ENCODE results near the gene CDKAL1. TPM values are rescaled to one million over a fixed set of nuclear protein-coding genes. Genes with fewer than 3 reads are reported as not detected.

The CDKAL1 gene
- total RNA-seq, 1 donor from 2014 or later: 9.1 TPM

DNA sequence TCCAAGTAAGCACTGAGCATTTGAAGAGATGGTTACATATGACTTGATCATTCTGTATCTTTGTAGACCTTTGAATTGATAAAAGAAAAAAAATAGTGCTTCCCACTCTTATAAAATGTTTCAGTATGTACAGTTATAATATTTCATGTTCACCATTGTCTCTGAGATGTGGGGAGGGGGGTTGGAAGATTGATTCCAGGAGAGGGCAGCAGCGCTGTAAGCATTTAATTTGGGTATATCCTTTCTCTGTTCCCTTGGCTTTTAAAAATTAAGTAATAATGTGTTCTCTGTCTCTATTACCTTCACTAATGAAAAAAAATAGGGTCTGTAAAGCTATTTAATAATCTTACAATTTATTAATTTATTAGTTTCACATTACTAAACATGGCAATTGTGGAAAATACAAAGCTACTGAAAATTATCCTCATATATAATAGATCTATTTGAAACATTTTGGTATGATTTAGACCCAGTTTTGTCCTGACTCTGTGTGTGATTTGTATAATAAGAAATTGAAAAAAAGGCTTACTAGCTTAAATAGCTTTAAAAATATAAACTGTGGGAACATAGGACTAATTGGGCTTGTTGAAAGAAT is 341.2 kb downstream of the CDKAL1 start:
- no peaks in the 10 kb centered on the region for H3K36me3 ChIP-seq
- no peaks in the 10 kb centered on the region for H3K4me1 ChIP-seq
- no peaks in the 10 kb centered on the region for H3K9me3 ChIP-seq (replicated peaks)
- no peaks in the 10 kb centered on the region for H3K27me3 ChIP-seq (ENCODE audit: low read depth)
- intact Hi-C loops (cut with micrococcal nuclease): no loop called here
- DNase-seq: no peak
- TF ChIP-seq, protein P1, sequence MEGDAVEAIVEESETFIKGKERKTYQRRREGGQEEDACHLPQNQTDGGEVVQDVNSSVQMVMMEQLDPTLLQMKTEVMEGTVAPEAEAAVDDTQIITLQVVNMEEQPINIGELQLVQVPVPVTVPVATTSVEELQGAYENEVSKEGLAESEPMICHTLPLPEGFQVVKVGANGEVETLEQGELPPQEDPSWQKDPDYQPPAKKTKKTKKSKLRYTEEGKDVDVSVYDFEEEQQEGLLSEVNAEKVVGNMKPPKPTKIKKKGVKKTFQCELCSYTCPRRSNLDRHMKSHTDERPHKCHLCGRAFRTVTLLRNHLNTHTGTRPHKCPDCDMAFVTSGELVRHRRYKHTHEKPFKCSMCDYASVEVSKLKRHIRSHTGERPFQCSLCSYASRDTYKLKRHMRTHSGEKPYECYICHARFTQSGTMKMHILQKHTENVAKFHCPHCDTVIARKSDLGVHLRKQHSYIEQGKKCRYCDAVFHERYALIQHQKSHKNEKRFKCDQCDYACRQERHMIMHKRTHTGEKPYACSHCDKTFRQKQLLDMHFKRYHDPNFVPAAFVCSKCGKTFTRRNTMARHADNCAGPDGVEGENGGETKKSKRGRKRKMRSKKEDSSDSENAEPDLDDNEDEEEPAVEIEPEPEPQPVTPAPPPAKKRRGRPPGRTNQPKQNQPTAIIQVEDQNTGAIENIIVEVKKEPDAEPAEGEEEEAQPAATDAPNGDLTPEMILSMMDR (IDR thresholded peaks at IDR 0.05; ENCODE audit: borderline replicate concordance): peak; percentile 40
- no peak overlapping the region for H3K27ac ChIP-seq (replicated peaks)
- no peak overlapping the region for H3K4me3 ChIP-seq

DNA sequence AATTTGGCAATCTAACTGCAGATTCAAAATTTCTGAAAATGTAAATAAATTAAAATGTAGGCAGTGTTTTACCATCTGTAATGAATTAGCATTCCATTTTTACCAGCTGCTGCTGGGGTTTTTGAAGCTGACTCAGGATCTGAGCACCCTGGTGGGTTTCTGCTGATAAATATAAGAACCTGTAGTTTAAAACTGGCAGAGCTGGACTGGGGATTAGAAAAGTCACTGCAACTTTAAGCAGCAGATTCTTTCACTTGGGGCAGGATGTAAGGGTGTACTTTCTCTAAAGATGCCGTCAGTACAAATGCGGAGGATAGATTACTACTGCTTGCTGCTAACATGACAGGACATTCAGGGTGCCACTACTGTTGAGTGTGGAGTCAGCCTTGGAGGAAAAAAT is 341.8 kb downstream of the CDKAL1 start:
- H3K9me3 ChIP-seq (replicated peaks): no peaks in the 10 kb centered on the region
- TF ChIP-seq, protein P1 (IDR thresholded peaks at IDR 0.05; ENCODE audit: borderline replicate concordance): no peak
- no peak overlapping the region for H3K27ac ChIP-seq (replicated peaks)
- DNase-seq: no peak
- H3K27me3 ChIP-seq (ENCODE audit: low read depth): no peaks in the 10 kb centered on the region
- intact Hi-C loops (cut with micrococcal nuclease): no loop called here
- H3K4me1 ChIP-seq: no peaks in the 10 kb centered on the region
- no peak overlapping the region for H3K4me3 ChIP-seq
- no peaks in the 10 kb centered on the region for H3K36me3 ChIP-seq

DNA sequence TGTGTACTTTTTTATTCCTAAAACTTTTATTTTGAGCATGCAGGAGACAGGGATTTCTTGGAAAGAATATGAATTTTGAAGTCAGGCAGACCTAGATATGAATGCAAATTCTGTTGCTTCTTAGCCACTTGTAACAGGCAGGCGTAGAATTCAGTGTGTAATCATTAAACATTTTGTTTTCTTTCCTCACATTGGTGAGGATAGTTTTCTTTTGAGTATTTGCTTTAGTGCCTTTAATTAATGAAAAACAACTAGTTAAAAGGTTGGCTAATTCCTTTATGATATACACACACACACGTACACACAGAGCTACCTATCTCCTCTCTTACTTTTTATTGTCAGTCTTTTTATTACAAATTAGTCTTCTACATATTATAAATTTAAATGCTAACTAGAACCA is 342.3 kb downstream of the CDKAL1 start:
- no peaks in the 10 kb centered on the region for H3K36me3 ChIP-seq
- no peak overlapping the region for H3K27ac ChIP-seq (replicated peaks)
- H3K27me3 ChIP-seq (ENCODE audit: low read depth): no peaks in the 10 kb centered on the region
- no peaks in the 10 kb centered on the region for H3K9me3 ChIP-seq (replicated peaks)
- no peaks in the 10 kb centered on the region for H3K4me1 ChIP-seq
- intact Hi-C loops (cut with micrococcal nuclease): no loop called here
- no peak for DNase-seq
- TF ChIP-seq, protein P1 (IDR thresholded peaks at IDR 0.05; ENCODE audit: borderline replicate concordance): no peak
- H3K4me3 ChIP-seq: no peak overlapping the region

- H3K36me3 ChIP-seq: no peaks in the 10 kb centered on the region
- no peaks in the 10 kb centered on the region for H3K27me3 ChIP-seq (ENCODE audit: low read depth)
- TF ChIP-seq, protein P1 (IDR thresholded peaks at IDR 0.05; ENCODE audit: borderline replicate concordance): no peak
- no peaks in the 10 kb centered on the region for H3K9me3 ChIP-seq (replicated peaks)
- no peak for DNase-seq
- intact Hi-C loops (cut with micrococcal nuclease): no loop called here
- no peak overlapping the region for H3K27ac ChIP-seq (replicated peaks)
- no peak overlapping the region for H3K4me3 ChIP-seq
- no peaks in the 10 kb centered on the region for H3K4me1 ChIP-seq
Observed at GRCh38 chr6:20877008-20877937, 343.0 kb downstream of the CDKAL1 start.

DNA sequence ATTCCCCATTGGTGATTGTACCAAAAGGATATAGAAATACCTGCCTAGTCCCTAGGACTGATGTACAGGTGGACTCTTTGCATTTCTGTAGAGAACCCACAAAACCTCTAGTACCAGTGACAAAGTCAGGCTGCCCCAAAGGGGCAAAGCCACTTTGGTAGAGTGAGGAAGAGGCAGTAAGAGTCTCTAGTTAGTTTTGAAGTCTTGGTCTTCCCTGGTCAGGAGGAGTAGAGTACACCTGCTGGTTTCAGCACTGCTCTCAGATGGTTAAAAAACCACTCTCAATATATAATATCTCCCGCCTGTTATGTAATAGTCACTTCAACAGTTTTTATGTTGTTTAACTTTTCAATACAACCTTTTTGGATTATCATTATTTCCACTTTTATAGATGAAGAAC is 344.9 kb downstream of the CDKAL1 start:
- no peaks in the 10 kb centered on the region for H3K4me1 ChIP-seq
- no peak for DNase-seq
- no peak overlapping the region for H3K27ac ChIP-seq (replicated peaks)
- no peak overlapping the region for H3K4me3 ChIP-seq
- peaks cover under 1% of the 10 kb centered on the region for H3K9me3 ChIP-seq (replicated peaks)
- H3K36me3 ChIP-seq: no peaks in the 10 kb centered on the region
- intact Hi-C loops (cut with micrococcal nuclease): no loop called here
- TF ChIP-seq, protein P1 (IDR thresholded peaks at IDR 0.05; ENCODE audit: borderline replicate concordance): no peak
- no peaks in the 10 kb centered on the region for H3K27me3 ChIP-seq (ENCODE audit: low read depth)
